Panc1 (cell line): ENCODE results near the gene CCDC40. TPM values are rescaled to one million over a fixed set of nuclear protein-coding genes. Genes with fewer than 3 reads are reported as not detected.

Experiments used
- ATAC-seq: fragments of 200-7000 bp; cut with Tn5 transposase; 2 replicates; pipeline ENCODE4 v1.9.1; 2020; ENCODE audit warnings: mild to moderate bottlenecking, moderate library complexity
- BruUV-seq: library from RNA; stranded (reverse); fragments of 400-500 nt; replicated peaks from 2 replicates; lab custom pipeline; 2021; lab: Mats Ljungman, UMichigan
- CTCF ChIA-PET: fragments of 300-600 bp; sonication (Branson Sonifier 250); formaldehyde crosslinking; loops from one replicate; lab custom pipeline; 2022; ENCODE audit warnings: antibody characterized with exemption; lab: Charles Lee
- POLR2A ChIA-PET: fragments of 300-600 bp; sonication (Branson Sonifier 250); formaldehyde crosslinking; loops from one replicate; lab custom pipeline; 2022; ENCODE audit warnings: antibody characterized with exemption; lab: Charles Lee
- DNase-seq: peaks from one replicate; pipeline ENCODE4 v3.0.0-alpha.2; 2010; ENCODE audit warnings: low read depth, low spot score
- H3K27ac ChIP-seq: 2 replicates; pipeline ENCODE4 v1.5.1; 2011; ENCODE audit warnings: mild to moderate bottlenecking, low read length, inconsistent platforms
- H3K27me3 ChIP-seq: fragments of 200-500 bp; sonication (Bioruptor generic); 2 replicates; pipeline ENCODE4 v1.6.0; 2014; ENCODE audit warnings: low read length, inconsistent platforms; ENCODE audit not compliant: control insufficient read depth, insufficient read depth
- H3K36me3 ChIP-seq: fragments of 200-500 bp; sonication (Bioruptor generic); 2 replicates; pipeline ENCODE4 v1.5.1; 2014; ENCODE audit warnings: inconsistent platforms, mild to moderate bottlenecking, low read length, moderate library complexity; ENCODE audit not compliant: control insufficient read depth, insufficient read depth
- H3K4me1 ChIP-seq: 2 replicates; pipeline ENCODE4 v1.5.1; 2011; ENCODE audit warnings: inconsistent platforms, mild to moderate bottlenecking, low read length, moderate library complexity; ENCODE audit not compliant: control insufficient read depth, insufficient read depth
- H3K4me3 ChIP-seq, 2 experiments: 2 replicates each; pipeline ENCODE4 v1.5.1; 2011 to 2012; ENCODE audit warnings: low read depth in 2 of 2, low read length in 2 of 2, mild to moderate bottlenecking in 2 of 2, inconsistent platforms in 1 of 2, moderate library complexity in 1 of 2
- H3K9me3 ChIP-seq: fragments of 200-500 bp; sonication (Bioruptor generic); 2 replicates; pipeline ENCODE4 v1.5.1; 2014; ENCODE audit warnings: low read depth, mild to moderate bottlenecking, inconsistent platforms, low read length, moderate library complexity; ENCODE audit not compliant: control insufficient read depth, insufficient read depth
- CTCF ChIP-seq: fragments of 450-650 bp; IDR thresholded peaks from 2 replicates; pipeline ENCODE4 v1.5.1; 2017; ENCODE audit warnings: mild to moderate bottlenecking
- POLR2AphosphoS5 ChIP-seq: IDR thresholded peaks from 2 replicates; pipeline ENCODE4 v1.6.1; 2012; ENCODE audit warnings: mild to moderate bottlenecking, low read depth, low read length, moderate library complexity
- REST ChIP-seq, 2 experiments: IDR thresholded peaks; 2 replicates each; pipeline ENCODE4 v1.6.1; 2011 to 2012; ENCODE audit warnings: low read depth in 2 of 2, control low read depth in 1 of 2, low read length in 1 of 2, mild to moderate bottlenecking in 1 of 2, moderate library complexity in 1 of 2; ENCODE audit not compliant: insufficient read depth in 1 of 2
- SIN3A ChIP-seq: IDR thresholded peaks from 2 replicates; pipeline ENCODE4 v1.6.1; 2012; ENCODE audit warnings: low read depth, mild to moderate bottlenecking, low read length, moderate library complexity, borderline replicate concordance; ENCODE audit not compliant: insufficient read depth
- TCF7L2 ChIP-seq: IDR thresholded peaks from 2 replicates; pipeline ENCODE4 v1.6.1; 2011; ENCODE audit warnings: mild to moderate bottlenecking, low read depth, low read length, inconsistent platforms
- in situ Hi-C: cut with HindIII; loops from 2 replicates; pipeline ENCODE4 v1.10.0; 2016; ENCODE audit warnings: low sequenced_read_pairs, low pct_unique_long_range_greater_than_20kb
- intact Hi-C: fragments of 100-400 bp; cut with micrococcal nuclease; formaldehyde crosslinking; loops from one replicate; pipeline ENCODE4 v1.10.0; 2022; ENCODE audit not compliant: unreplicated experiment
- total RNA-seq: library from RNA; stranded (reverse); gene quantifications from one replicate; pipeline ENCODE4 v1.2.1, GENCODE V29; 2021; ENCODE audit not compliant: unreplicated experiment

CCDC40 gene
- total RNA-seq, 1 experiment from 2014 or later = 18.0 TPM

GRCh38 chr17:80110927-80111701 lies 74.7 kb downstream of the CCDC40 start:
- TF ChIP-seq SIN3A = no peak
- TF ChIP-seq REST (IDR thresholded peaks at IDR 0.05; ENCODE audit: insufficient read depth in 1 of 2, low read depth in 2 of 2, low read length in 1 of 2) = no peak
- TF ChIP-seq CTCF = no peak
- no peak for TF ChIP-seq TCF7L2
- TF ChIP-seq POLR2AphosphoS5 = no peak
- in situ Hi-C loops = no loop called here
- ATAC-seq (no peak), DNase-seq (no peak)
- H3K27ac ChIP-seq = no peak overlapping the region
- BruUV-seq = no TSS peak
- ChIA-PET POLR2A (no interaction called here), CTCF (no interaction called here)
- no peaks in the 10 kb centered on the region; the same call in 1 of the 2 replicates for H3K4me1 ChIP-seq
- H3K4me3 ChIP-seq = no peak overlapping the region
- intact Hi-C loops = no loop called here
- no peaks in the 10 kb centered on the region for H3K9me3 ChIP-seq
- no peaks in the 10 kb centered on the region for H3K27me3 ChIP-seq
- H3K36me3 ChIP-seq = no peaks in the 10 kb centered on the region

- intact Hi-C loops (no loop called here), in situ Hi-C loops (no loop called here)
- ChIA-PET POLR2A (no interaction called here), CTCF (no interaction called here)
- Histone ChIP-seq H3K4me1 (no peaks in the 10 kb centered on the region; the same call in 1 of the 2 replicates), H3K27me3 (no peaks in the 10 kb centered on the region), H3K4me3 (no peak overlapping the region), H3K27ac (no peak overlapping the region), H3K36me3 (no peaks in the 10 kb centered on the region), H3K9me3 (no peaks in the 10 kb centered on the region)
- DNase-seq (no peak), ATAC-seq (peak; percentile 55)
- TF ChIP-seq TCF7L2 (no peak), POLR2AphosphoS5 (no peak), SIN3A (no peak), REST (IDR thresholded peaks at IDR 0.05; ENCODE audit: insufficient read depth in 1 of 2, low read depth in 2 of 2, low read length in 1 of 2) (no peak), CTCF (no peak)
- no TSS peak for BruUV-seq
Measured at GRCh38 chr17:80111702-80112470, 75.4 kb downstream of the CCDC40 start.
